Body of pancreas (tissue), 4 donors: ENCODE results near the gene USP48.

Source experiments
- POLR2A ChIP-seq, 3 donors: fragments of 450-650 bp; IDR thresholded peaks; one replicate each; pipeline ENCODE4 v1.6.1; 2016; ENCODE audit warnings: antibody characterized with exemption in 3 of 3, mild to moderate bottlenecking in 2 of 3
- TF ChIP-seq, protein P1 (sequence below), 7 experiments: fragments of 450-650 bp in 4 of 7; fragments of 200-600 bp in 3 of 7; sonication (generic) in 3 of 7; IDR thresholded peaks; one replicate each; pipeline ENCODE4 v1.5.1; 2016 to 2019; ENCODE audit warnings: antibody characterized with exemption in 7 of 7

DNA sequence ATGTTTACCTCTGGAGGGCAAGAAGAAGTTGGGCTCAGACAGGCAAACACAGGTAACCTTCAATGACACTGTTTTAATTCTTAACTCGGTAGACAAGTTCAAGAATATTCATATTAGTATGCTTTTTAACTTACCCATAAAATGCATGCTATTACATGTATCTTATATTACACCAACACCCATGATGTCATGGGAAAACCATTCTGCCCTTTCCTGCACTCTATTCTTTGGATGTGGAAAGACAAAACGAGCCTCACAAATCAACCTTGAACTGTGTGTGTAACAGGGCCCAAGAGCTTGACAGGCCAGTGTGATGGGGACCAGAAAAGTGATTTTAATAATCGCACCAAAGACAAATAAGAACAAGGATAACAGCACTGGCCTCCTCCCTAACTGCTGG is 91.2 kb downstream of the USP48 start:
- no peak for TF ChIP-seq POLR2A (IDR thresholded peaks at IDR 0.05)
- TF ChIP-seq, protein P1, sequence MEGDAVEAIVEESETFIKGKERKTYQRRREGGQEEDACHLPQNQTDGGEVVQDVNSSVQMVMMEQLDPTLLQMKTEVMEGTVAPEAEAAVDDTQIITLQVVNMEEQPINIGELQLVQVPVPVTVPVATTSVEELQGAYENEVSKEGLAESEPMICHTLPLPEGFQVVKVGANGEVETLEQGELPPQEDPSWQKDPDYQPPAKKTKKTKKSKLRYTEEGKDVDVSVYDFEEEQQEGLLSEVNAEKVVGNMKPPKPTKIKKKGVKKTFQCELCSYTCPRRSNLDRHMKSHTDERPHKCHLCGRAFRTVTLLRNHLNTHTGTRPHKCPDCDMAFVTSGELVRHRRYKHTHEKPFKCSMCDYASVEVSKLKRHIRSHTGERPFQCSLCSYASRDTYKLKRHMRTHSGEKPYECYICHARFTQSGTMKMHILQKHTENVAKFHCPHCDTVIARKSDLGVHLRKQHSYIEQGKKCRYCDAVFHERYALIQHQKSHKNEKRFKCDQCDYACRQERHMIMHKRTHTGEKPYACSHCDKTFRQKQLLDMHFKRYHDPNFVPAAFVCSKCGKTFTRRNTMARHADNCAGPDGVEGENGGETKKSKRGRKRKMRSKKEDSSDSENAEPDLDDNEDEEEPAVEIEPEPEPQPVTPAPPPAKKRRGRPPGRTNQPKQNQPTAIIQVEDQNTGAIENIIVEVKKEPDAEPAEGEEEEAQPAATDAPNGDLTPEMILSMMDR (IDR thresholded peaks at IDR 0.05) = no peak
